GM12891 (cell line): ENCODE data around the gene ZCCHC8.
A peak's percentile ranks its signal among the peaks of the same experiment; 100 is the strongest.

Experiments used
- DNase-seq: peaks from one replicate; pipeline ENCODE4 v3.0.0; 2011; ENCODE audit warnings: low spot score; ENCODE audit not compliant: insufficient read length
- FAIRE-seq: peaks from 2 replicates; lab custom pipeline; 2011; peaks lifted over from hg19 to GRCh38; lab: Jason Lieb, UNC
- PAX5 ChIP-seq: IDR thresholded peaks from 2 replicates; pipeline ENCODE4 v1.6.1; 2011; ENCODE audit warnings: low read length, moderate library complexity, mild to moderate bottlenecking; ENCODE audit not compliant: insufficient read depth, severe bottlenecking
- POLR2A ChIP-seq: IDR thresholded peaks from 2 replicates; pipeline ENCODE4 v1.6.1; 2011; ENCODE audit warnings: low read depth, low read length, control low read depth
- POLR2AphosphoS5 ChIP-seq: IDR thresholded peaks from 2 replicates; pipeline ENCODE4 v1.6.1; 2011; ENCODE audit warnings: low read depth, low read length, control low read depth
- POU2F2 ChIP-seq: IDR thresholded peaks from 2 replicates; pipeline ENCODE4 v1.6.1; 2011; ENCODE audit warnings: low read depth, mild to moderate bottlenecking, control low read depth, low read length, moderate library complexity
- SPI1 ChIP-seq: IDR thresholded peaks from 2 replicates; pipeline ENCODE4 v1.6.1; 2011; ENCODE audit warnings: low read depth, low read length, control low read depth
- TAF1 ChIP-seq: IDR thresholded peaks from 2 replicates; pipeline ENCODE4 v1.6.1; 2011; ENCODE audit warnings: low read depth, low read length, control low read depth

Gene ZCCHC8

DNA sequence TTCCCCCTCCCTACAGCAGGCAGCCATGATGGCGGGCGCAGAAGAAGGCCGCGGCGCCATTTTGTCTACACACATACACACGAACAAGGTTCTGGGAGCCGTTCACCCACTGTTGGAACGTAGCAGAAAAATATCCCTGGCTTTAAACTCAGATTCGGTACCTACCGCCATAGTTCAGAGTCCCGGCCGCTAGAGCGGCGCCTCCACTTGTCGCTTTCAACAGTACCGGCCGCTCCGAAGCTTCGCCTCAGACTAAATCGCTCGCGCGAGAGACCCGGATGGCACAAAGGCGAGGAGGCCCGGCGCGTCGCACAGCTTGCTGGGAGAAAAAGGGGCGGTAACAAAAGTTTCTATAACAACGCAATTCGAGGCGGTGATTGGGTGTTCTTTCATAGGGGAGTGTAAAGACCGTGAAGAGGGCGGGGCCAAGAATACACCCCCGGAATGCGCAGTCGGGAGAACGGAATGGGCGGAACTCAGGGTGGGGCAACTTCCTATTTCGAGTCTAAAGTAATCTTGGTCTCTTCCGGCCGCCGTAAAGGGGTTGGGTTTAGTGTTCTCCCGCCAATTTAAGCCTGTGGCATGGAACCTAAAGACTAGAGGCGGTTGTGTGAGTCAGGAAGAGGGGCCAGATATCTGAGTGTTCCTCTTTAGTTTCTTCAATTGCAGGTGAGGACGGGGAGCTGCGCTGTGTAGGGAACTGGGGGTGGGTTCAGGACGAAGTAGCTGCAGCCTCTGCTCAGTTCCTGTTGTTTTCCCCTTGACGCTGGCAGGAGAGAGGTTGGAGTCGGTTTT is 26.1 kb upstream of the ZCCHC8 start, which contains the start of the genes KNTC1 and RSRC2:
TSS of gene KNTC1 (plus strand) at position 567 of the 795 bp plus-strand sequence. CDS start 2,815 bp downstream, outside the sequence.
TSS of gene RSRC2 (minus strand) at position 254 of the 795 bp plus-strand sequence. CDS start at position 171, 83 bp downstream.
- TF ChIP-seq POLR2AphosphoS5 (peak; percentile 98), PAX5 (no peak), SPI1 (peak; percentile 38; the same call in 1 of the 2 replicates), POLR2A (peak; percentile 98), TAF1 (peak; percentile 97), POU2F2 (peak; percentile 87)
- DNase-seq (peak; percentile 63), FAIRE-seq (peak; percentile 87)

DNA sequence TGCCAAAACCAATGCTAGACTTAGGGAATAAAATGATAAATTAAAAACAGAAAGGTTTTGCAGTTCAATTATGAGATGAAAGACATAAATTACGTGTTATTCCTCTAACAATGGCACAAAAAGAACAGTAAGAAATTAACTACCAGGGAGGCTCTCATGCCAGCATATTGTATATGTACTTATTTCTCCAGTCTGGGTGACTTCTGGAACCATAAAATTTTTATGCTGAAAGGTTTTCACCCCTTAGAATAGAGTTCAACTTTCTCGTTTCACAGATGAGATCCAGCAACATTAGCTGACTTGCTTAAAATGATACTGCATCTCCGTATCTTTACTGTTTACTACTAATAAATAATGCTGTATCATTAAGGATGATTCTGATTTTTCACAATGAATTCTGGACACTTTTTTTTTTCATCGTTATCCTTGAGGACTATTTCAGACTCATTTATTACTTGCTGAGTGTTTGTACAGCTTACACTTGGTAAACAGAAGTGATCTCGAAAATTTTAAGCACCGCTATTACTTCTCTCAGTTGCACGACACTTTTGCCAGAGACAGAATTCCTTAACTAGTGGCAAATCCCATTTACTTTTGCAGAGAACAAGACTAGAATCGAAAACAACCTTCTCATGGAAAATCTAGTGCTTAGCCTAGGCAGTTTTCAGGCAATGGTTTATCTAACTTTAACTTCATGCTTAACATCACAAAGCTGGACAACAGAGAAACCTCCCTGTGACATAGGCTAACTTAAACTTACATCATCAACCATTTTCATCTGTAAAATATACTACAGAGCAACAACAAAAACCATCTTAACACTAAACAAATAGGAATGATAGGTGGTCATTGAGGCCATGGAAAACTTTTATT is 23.4 kb upstream of the ZCCHC8 start:
- FAIRE-seq (no peak), DNase-seq (no peak)
- TF ChIP-seq TAF1 (no peak), POLR2A (no peak; the same call in 1 of the 2 replicates), POLR2AphosphoS5 (no peak), SPI1 (no peak), POU2F2 (no peak), PAX5 (no peak)

DNA sequence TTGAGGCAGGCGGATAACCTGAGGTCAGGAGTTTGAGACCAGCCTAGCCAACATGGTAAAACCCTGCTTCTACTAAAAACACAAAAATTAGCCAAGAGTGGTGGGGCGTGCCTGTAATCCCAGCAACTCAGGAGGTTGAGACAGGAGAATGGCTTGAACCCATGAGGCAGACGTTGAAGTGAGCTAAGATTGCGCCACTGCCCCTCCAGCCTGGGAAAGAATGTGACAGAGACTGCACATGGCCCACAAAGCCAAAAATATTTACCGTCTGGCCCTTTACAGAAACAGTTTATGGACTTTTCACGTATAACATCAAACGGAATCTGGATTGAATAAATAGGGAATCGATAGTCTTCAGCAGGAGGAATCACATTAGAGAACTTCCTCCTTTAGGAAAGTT is 22.5 kb upstream of the ZCCHC8 start:
- TF ChIP-seq SPI1 (no peak), POLR2AphosphoS5 (peak; percentile 29; the same call in 1 of the 2 replicates)
- DNase-seq (no peak), FAIRE-seq (no peak)

DNA sequence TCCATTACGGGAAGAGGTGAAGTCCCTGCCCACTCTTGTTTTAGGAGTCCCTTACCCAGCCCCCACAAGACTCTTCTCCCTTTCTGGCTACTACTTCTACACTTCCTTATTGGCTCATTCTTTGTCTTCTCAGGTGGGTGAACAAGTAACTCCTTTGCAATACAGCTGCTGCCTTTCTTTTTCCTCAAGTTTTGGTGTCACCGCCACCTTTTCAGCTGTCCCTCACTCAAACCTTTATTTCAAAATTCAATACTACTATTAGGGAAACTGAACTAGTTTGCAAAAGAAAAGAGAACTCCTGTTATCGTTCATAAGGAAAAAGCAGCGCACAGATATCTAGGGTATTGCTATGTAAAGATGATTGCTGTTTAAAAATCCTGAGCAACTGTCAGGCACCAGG is 19.9 kb upstream of the ZCCHC8 start:
- FAIRE-seq (no peak), DNase-seq (no peak)
- TF ChIP-seq POLR2AphosphoS5 (0 out of 2 replicates have a peak, but pooled peaks have one; percentile 36), PAX5 (no peak)

DNA sequence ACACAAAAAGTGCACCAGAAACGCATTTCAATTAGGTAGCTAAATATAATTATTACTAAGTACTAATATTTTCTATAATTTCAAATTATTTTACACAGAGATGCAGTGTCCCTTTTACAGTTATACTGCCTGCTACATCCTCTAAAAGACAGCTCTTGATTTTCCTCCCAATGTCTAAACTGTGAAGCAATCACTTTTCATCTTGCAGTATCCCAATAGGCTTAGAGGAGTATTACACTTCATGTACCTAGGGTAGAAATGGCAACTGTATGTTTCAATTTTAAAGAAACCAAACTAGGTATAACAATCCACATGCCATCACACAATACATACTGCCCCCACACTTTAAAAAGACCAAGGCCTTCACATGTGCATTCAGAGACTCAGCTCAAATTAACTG is 18.7 kb upstream of the ZCCHC8 start:
- FAIRE-seq (no peak), DNase-seq (no peak)
- TF ChIP-seq POLR2AphosphoS5 (0 out of 2 replicates have a peak, but pooled peaks have one; percentile 43), TAF1 (no peak)

DNA sequence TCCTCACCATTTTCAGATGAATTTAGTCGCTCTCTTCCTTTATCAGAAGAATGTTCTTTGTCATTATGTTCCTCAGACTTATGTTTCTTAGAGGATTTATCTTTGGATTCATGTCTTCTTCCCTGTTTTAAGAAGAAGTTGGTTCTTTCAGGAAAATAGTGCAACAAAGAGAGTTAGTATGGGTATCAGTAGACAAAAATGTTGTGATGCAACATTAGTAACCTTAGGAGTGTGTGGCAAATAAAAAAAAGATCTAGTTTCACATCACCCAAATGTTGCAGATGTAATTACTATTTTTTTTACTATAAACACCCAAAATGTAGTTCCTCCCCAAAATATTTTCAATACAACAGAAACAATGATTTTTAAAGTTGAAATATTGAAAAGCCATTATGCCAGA is 18.2 kb upstream of the ZCCHC8 start:
- no peak for DNase-seq
- FAIRE-seq, result no peak
- TF ChIP-seq POU2F2 (no peak), PAX5 (no peak), POLR2AphosphoS5 (no peak), POLR2A (no peak), TAF1 (no peak), SPI1 (no peak)

DNA sequence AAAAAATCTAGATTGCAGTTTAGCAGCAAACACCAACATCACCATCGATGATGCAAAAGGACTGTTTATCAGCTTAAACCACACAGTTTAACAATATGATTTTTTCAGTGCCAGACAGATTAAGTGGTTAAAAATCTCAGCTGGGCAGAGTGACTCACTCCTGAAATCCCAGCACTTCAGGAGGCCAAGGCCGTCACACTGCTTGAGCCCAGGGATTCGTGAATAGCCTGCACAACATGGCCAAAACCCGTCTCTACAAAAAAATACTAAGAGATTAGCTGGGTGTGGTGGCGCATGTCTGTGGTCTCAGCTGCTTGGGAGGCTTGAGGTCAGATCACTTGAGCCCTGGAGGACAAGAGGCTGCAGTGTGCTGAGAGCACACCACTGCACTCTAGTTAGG is 17.1 kb upstream of the ZCCHC8 start:
- no peak for DNase-seq
- no peak for TF ChIP-seq SPI1
- no peak for FAIRE-seq

DNA sequence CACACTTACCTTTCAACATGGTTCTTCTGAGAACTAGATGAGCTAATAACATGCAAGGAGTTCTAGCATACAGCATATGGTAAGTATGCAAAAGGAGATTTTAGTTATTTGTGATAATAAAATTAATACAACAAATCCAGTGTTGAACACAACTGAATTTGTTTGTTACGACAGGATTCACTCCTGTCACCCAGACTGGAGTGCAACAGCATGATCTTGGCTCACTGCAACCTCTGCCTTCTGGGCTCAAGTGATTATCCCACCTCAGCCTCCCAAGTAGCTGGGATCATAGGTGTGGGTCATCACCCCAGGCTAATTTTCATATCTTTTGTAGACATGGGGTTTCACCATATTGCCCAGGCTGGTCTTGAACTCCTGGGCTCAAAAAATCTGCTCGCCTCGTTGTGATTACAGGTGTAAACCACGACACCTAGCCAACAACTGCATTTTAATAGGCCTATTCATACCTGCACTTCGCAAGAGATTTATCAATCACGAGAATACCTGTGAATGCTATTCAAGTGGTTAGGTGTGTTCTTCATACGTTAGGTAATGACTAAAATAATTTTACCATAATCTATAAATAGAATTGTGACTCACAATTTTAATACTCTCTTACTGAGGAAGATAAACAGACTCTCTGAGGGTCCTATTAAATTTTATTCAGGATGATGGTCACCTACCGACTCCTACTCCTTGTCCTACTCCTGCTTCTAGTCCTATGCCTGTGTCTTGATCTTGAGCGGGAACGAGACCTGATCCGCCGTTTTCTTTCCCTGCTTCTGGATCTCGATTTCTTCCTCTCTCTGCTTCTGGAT is 16.0 kb upstream of the ZCCHC8 start:
- FAIRE-seq (no peak), DNase-seq (no peak)
- TF ChIP-seq SPI1, result no peak
- TF ChIP-seq POLR2A, result no peak
- TF ChIP-seq TAF1, result no peak
- no peak for TF ChIP-seq PAX5
- TF ChIP-seq POU2F2, result no peak
- TF ChIP-seq POLR2AphosphoS5, result no peak

DNA sequence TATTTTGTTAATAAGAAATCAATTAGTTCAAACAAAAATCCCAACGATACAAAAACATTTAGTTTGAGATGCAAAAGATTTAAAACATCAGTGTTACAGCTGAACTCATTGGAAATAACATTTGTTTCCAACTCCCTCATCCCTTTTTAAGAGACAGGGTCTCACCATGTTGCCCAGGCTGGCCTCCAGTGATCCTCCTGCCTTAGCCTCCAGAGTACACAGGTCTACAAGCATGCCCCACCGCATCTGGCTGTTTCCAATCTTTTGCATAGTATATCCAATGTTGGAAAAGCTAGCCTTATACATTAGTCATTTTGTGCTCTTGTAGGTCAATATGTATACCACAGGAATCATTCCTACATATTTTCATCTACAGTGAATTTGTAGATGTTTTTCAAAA is 14.5 kb upstream of the ZCCHC8 start:
- TF ChIP-seq POLR2A (no peak; the same call in 1 of the 2 replicates), POLR2AphosphoS5 (peak; percentile 60; the same call in 1 of the 2 replicates), TAF1 (no peak), PAX5 (no peak), POU2F2 (no peak), SPI1 (no peak)
- no peak for FAIRE-seq
- DNase-seq, result no peak
